Femur (tissue), 1 donor: ENCODE results near the gene MRTFA.
A peak's percentile ranks its signal among the peaks of the same experiment; 100 is the strongest.
"Not testable (repeated sequence)": the region's sequence is repeated elsewhere in the genome, so short reads cannot be mapped to it uniquely, and the experiment has no call there.

Source experiments
- DNase-seq: peaks from one replicate; pipeline ENCODE4 v3.0.0-alpha.2; 2017

Gene MRTFA

GRCh38 chr22:40594346-40594745 is 42.2 kb downstream of the MRTFA start:
- no peak for DNase-seq

GRCh38 chr22:40593460-40594273 is 42.9 kb downstream of the MRTFA start:
- no peak for DNase-seq

- DNase-seq, result no peak
These were observed 44.0 kb downstream of the MRTFA start for GRCh38 chr22:40592352-40593113.

- no peak for DNase-seq
These were observed 47.8 kb downstream of the MRTFA start for GRCh38 chr22:40588726-40589125.

GRCh38 chr22:40586781-40587180 is 49.7 kb downstream of the MRTFA start:
- no peak for DNase-seq

- no peak for DNase-seq
These were observed 51.2 kb downstream of the MRTFA start for GRCh38 chr22:40585310-40585751.

GRCh38 chr22:40584766-40585165 is 51.8 kb downstream of the MRTFA start:
- not testable (repeated sequence) for DNase-seq

GRCh38 chr22:40583053-40583741 is 53.3 kb downstream of the MRTFA start:
- DNase-seq, result no peak

GRCh38 chr22:40582063-40582462 is 54.5 kb downstream of the MRTFA start:
- no peak for DNase-seq

- DNase-seq, result no peak
These were observed 55.9 kb downstream of the MRTFA start for GRCh38 chr22:40580631-40581030.

GRCh38 chr22:40578171-40578570 is 58.3 kb downstream of the MRTFA start:
- DNase-seq, result no peak

- no peak for DNase-seq
These were observed 63.5 kb downstream of the MRTFA start for GRCh38 chr22:40572976-40573375.

GRCh38 chr22:40571887-40572286 is 64.6 kb downstream of the MRTFA start:
- DNase-seq, result no peak

- DNase-seq, result no peak
These were observed 68.7 kb downstream of the MRTFA start for GRCh38 chr22:40567626-40568328.

- DNase-seq, result no peak
These were observed 69.4 kb downstream of the MRTFA start for GRCh38 chr22:40567106-40567505.

- DNase-seq, result no peak
These were observed 75.5 kb downstream of the MRTFA start for GRCh38 chr22:40560994-40561515.

- DNase-seq, result no peak
These were observed 76.0 kb downstream of the MRTFA start for GRCh38 chr22:40560551-40560950.

GRCh38 chr22:40557972-40558371 is 78.5 kb downstream of the MRTFA start:
- DNase-seq, result no peak

- DNase-seq, result no peak
These were observed 79.9 kb downstream of the MRTFA start for GRCh38 chr22:40556641-40557040.

GRCh38 chr22:40554023-40554422 is 82.5 kb downstream of the MRTFA start:
- DNase-seq, result not testable (repeated sequence)

- no peak for DNase-seq
These were observed 83.4 kb downstream of the MRTFA start for GRCh38 chr22:40553014-40553554.

- DNase-seq, result peak; percentile 27
These were observed 84.4 kb downstream of the MRTFA start for GRCh38 chr22:40552070-40552469.
